Activated T-cell treated with anti-CD3 and anti-CD28 coated beads, Interleukin-2, amount 50 U/mL, for 24 hours (primary cell): Measurements from ENCODE around the gene PXYLP1.

Experiments used
- DNase-seq: peaks from one replicate; pipeline ENCODE4 v3.0.0-alpha.2; 2020
- H3K27ac Mint-ChIP-seq: 2 replicates; pipeline ENCODE4 v1.8.0; 2020; ENCODE audit warnings: mild to moderate bottlenecking, mixed read lengths
- H3K27me3 Mint-ChIP-seq: 2 replicates; pipeline ENCODE4 v1.8.0; 2020; ENCODE audit warnings: mixed read lengths
- H3K36me3 Mint-ChIP-seq: 2 replicates; pipeline ENCODE4 v1.8.0; 2020; ENCODE audit warnings: low read depth, mixed read lengths
- H3K4me1 Mint-ChIP-seq: 2 replicates; pipeline ENCODE4 v1.8.0; 2020; ENCODE audit warnings: low read depth, mixed read lengths
- H3K4me3 Mint-ChIP-seq: 2 replicates; pipeline ENCODE4 v1.8.0; 2020; ENCODE audit warnings: mild to moderate bottlenecking, moderate library complexity, mixed read lengths
- H3K9me3 Mint-ChIP-seq: 2 replicates; pipeline ENCODE4 v1.8.0; 2020; ENCODE audit warnings: mixed read lengths

The PXYLP1 gene

GRCh38 chr3:141335531-141336061 is 104.0 kb downstream of the PXYLP1 start:
- DNase-seq, result no peak
- no peaks in the 10 kb centered on the region for H3K9me3 Mint-ChIP-seq
- H3K27me3 Mint-ChIP-seq, result no peaks in the 10 kb centered on the region
- H3K4me1 Mint-ChIP-seq, result no peaks in the 10 kb centered on the region
- H3K36me3 Mint-ChIP-seq, result no peaks in the 10 kb centered on the region
- H3K4me3 Mint-ChIP-seq, result no peak overlapping the region
- no peak overlapping the region for H3K27ac Mint-ChIP-seq

GRCh38 chr3:141336672-141337522 is 105.3 kb downstream of the PXYLP1 start:
- H3K36me3 Mint-ChIP-seq, result no peaks in the 10 kb centered on the region
- H3K27me3 Mint-ChIP-seq, result no peaks in the 10 kb centered on the region
- no peaks in the 10 kb centered on the region for H3K4me1 Mint-ChIP-seq
- no peak for DNase-seq
- H3K27ac Mint-ChIP-seq, result no peak overlapping the region
- H3K4me3 Mint-ChIP-seq, result no peak overlapping the region
- H3K9me3 Mint-ChIP-seq, result no peaks in the 10 kb centered on the region

- Mint-ChIP-seq H3K27ac (no peak overlapping the region), H3K9me3 (no peaks in the 10 kb centered on the region), H3K4me1 (no peaks in the 10 kb centered on the region), H3K4me3 (no peak overlapping the region), H3K27me3 (no peaks in the 10 kb centered on the region), H3K36me3 (no peaks in the 10 kb centered on the region)
- no peak for DNase-seq
Observed at GRCh38 chr3:141337523-141337854, 105.9 kb downstream of the PXYLP1 start.

- Mint-ChIP-seq H3K27ac (no peak overlapping the region), H3K4me1 (no peaks in the 10 kb centered on the region), H3K36me3 (no peaks in the 10 kb centered on the region)
Observed at GRCh38 chr3:141337991-141338390, 106.4 kb downstream of the PXYLP1 start.

GRCh38 chr3:141338881-141339280 is 107.3 kb downstream of the PXYLP1 start:
- Mint-ChIP-seq H3K4me1 (no peaks in the 10 kb centered on the region), H3K27me3 (no peaks in the 10 kb centered on the region), H3K36me3 (no peaks in the 10 kb centered on the region), H3K4me3 (no peak overlapping the region), H3K9me3 (no peaks in the 10 kb centered on the region), H3K27ac (no peak overlapping the region)
- no peak for DNase-seq

More at GRCh38 chr3:141337991-141338390, 106.4 kb downstream of the PXYLP1 start:
- Mint-ChIP-seq H3K4me3 (no peak overlapping the region), H3K9me3 (no peaks in the 10 kb centered on the region), H3K27me3 (no peaks in the 10 kb centered on the region)
- no peak for DNase-seq

- H3K4me3 Mint-ChIP-seq, result no peak overlapping the region
- H3K27ac Mint-ChIP-seq, result no peak overlapping the region
Observed at GRCh38 chr3:141341536-141341935, 109.9 kb downstream of the PXYLP1 start.

GRCh38 chr3:141342386-141342785 is 110.8 kb downstream of the PXYLP1 start:
- no peak overlapping the region for H3K27ac Mint-ChIP-seq
- H3K4me3 Mint-ChIP-seq, result no peak overlapping the region
- no peaks in the 10 kb centered on the region for H3K9me3 Mint-ChIP-seq
- no peaks in the 10 kb centered on the region for H3K4me1 Mint-ChIP-seq
- no peaks in the 10 kb centered on the region for H3K27me3 Mint-ChIP-seq
- no peaks in the 10 kb centered on the region for H3K36me3 Mint-ChIP-seq
- DNase-seq, result no peak

More at GRCh38 chr3:141341536-141341935, 109.9 kb downstream of the PXYLP1 start:
- Mint-ChIP-seq H3K27me3 (no peaks in the 10 kb centered on the region), H3K36me3 (no peaks in the 10 kb centered on the region), H3K4me1 (no peaks in the 10 kb centered on the region), H3K9me3 (no peaks in the 10 kb centered on the region)
- DNase-seq, result no peak

GRCh38 chr3:141343077-141343476 is 111.5 kb downstream of the PXYLP1 start:
- Mint-ChIP-seq H3K9me3 (no peaks in the 10 kb centered on the region), H3K4me1 (no peaks in the 10 kb centered on the region), H3K27me3 (no peaks in the 10 kb centered on the region), H3K27ac (no peak overlapping the region), H3K4me3 (no peak overlapping the region), H3K36me3 (no peaks in the 10 kb centered on the region)
- no peak for DNase-seq

GRCh38 chr3:141343865-141344271 is 112.2 kb downstream of the PXYLP1 start:
- Mint-ChIP-seq H3K27ac (no peak overlapping the region), H3K27me3 (no peaks in the 10 kb centered on the region), H3K9me3 (no peaks in the 10 kb centered on the region), H3K4me1 (no peaks in the 10 kb centered on the region), H3K36me3 (no peaks in the 10 kb centered on the region), H3K4me3 (no peak overlapping the region)
- DNase-seq, result no peak
